GM18868 (cell line): ENCODE data around the gene CTXND2.

Experiments used
- ATAC-seq: cut with Tn5 transposase; IDR thresholded peaks from one replicate; pipeline ENCODE4 v1.9.1; 2021; ENCODE audit warnings: mild to moderate bottlenecking, moderate library complexity; ENCODE audit not compliant: unreplicated experiment

The CTXND2 gene

DNA sequence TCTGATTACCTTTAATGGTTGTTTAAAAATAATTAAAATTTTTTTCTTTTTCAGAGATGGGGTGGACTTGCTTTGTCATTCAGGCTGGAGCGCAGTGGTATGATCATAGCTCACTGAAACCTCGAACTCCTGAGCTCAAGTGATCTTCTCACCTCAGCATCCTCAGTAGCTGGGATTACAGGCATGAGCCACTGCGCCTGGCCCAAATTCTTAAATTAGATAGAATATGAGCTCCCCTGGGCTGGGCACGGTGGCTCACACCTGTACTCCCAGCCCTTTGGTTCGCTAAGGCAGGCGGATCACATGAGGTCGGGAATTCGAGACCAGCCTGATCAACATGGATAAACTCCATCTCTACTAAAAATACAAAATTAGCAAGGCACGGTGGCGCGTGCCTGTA lies 70.7 kb downstream of the CTXND2 start:
- no peak for ATAC-seq

DNA sequence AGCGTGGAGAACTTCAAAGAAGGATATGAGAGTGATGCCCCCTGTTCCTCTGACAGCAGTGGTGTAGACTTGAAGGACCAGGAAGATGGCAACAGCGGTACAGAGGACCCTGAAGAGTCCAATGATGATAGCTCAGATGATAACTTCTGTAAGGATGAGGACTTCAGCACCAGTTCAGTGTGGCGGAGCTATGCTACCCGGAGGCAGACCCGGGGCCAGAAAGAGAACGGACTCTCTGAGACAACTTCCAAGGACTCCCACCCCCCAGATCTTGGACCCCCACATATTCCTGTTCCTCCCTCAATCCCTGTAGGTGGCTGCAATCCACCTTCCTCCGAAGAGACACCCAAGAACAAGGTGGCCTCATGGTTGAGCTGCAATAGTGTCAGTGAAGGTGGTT lies 73.7 kb downstream of the CTXND2 start:
- ATAC-seq: no peak

DNA sequence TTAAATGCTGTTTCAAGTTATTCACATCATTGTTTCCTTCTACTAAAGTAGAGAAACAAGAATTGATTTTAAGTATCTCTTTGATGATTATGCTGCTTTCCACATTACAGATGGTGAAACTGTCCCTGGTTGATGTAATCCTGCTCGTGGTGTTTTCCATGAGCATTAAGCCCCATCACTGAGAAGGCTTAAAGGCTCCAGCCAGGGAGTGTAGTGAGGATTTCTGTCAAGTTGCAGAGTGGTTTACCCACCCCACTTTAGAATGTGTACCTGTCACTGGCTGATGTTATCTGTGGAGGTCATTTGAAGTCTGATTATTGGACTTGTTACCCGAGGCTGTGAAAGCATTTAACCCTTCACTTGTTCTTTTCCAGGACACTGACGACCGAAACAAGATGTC lies 74.8 kb downstream of the CTXND2 start:
- no peak for ATAC-seq
